AG08396 (cell line): Measurements from ENCODE around the gene P2RY14.

Experiments used
- DNase-seq: peaks from one replicate; pipeline ENCODE4 v3.0.0; 2012; ENCODE audit warnings: low spot score, mixed read lengths

P2RY14 gene

DNA sequence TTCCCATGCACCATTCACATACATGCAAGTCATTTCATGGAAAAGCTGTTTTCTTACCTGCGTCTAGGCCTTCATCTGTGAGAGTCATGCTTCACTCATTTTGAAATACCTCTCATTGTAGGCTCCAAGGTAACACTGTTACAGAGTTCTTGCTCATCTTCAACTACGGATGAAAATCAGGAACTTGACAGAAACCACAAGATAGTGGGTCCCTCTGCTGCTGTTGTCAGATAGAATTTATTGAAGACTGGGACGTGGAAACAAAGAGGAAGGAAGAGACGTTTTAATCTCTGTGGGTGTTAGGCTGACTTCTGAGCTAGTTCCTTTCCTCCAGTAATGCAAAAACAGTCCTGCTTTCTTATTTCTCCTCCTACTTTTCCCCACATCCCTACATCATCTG, at the start of gene P2RY14:
P2RY14 (minus strand) TSS at position 313 of the 400 bp plus-strand sequence. CDS start 64,226 bp downstream, outside the sequence.
- DNase-seq, result no peak

DNA sequence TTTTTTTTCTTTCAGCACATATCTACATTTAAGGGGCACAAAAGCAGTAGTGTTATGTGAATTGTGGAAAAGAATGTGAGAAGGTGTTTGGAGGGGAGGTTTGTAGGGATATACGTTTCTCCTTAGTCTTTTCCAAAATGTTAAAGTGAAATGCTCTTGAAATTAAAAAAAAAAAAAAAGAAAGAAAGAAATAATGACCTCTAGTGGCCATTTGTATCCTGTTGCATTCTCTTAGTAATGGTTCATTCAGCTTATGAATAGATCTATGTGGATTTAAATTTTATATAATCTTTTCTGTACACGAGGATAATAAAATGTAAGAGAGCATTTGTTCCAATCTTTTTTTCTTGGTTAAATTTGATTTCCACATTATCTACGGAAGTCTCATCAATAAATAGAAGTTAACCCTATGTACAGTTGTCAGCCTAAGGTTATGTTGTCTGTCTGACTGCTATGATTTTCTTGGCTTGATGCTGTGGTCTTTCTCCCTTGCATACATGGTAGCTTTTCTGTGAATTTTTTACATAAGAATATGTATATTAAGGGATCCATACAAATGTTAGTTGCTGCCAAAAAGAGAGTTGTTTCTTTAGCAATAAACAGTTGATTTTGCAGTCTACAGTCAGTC, 49.3 kb upstream of the P2RY14 start:
- no peak for DNase-seq

DNA sequence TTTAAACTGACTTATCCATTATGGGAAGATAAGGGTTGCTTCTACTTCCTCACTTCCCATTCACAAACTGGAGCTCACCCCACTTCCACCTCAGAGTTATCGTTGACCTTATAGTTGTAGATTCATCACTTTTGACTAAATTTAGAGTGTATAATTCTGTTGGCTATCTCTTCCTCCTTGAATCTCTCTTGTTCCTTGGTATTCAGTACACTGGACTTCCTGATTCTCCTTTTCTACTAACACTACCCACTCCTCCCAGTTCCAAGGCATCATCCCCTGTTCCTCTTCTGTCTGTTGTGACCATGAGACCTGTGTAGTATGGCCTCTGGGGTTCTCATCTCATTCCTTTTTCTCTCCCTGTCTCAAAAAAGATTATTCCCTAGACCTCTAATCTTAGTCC, 44.2 kb upstream of the P2RY14 start:
- DNase-seq, result no peak

DNA sequence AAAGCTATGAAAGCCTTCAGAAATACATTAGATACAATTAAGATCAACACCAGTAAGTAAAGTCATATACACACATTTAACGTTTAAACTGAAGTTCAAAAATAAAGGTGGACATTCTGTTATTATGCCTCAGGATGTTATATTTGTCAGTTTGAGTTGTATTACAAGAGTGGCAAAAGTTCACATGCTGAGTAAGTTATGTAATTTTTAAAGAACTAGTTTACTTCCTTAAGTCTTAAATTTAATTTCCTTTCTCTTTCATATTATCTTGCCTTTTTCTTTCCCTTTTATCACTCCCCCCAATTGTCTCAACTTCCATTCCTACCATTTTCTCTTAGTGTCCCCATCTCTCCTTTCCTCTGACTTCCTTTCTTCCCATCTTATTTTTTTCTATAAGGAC, 43.2 kb upstream of the P2RY14 start:
- no peak for DNase-seq

DNA sequence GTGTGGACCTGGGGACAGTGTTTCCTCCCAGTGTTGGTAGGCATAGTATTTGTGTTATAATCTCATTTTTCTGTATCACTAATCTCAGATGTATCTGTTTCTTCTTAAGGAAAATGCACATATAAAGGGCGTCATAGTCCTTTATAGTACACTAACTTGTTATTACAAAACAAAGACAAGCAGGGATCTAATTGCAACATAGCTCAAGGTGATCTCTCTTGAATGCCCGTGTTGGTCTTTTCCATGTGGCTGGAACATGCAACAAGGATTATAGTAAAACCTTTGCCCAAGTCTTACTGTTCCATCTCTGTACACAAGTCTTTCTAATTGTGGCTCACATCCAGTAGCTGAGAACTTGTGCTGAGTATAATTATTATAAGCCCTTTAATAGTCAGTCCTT, 41.8 kb upstream of the P2RY14 start:
- no peak for DNase-seq

DNA sequence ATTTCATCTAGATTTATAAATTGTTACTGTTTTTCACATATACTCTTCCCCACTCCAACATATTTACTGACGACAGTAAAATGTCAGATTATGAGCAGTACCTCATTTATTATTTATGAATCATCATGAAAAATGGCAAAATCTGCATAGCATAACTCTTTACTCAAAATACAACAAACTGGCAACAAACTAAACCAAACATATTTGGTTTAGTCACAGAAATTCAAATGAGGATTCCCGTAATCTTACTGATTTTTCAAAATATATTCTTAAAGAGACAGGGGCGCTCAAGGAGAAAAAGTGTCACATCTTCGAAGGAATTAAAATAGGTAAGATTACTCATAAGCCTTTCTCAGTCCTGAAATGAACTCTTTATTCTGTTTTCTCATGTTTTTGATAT, 41.3 kb upstream of the P2RY14 start:
- DNase-seq, result no peak

DNA sequence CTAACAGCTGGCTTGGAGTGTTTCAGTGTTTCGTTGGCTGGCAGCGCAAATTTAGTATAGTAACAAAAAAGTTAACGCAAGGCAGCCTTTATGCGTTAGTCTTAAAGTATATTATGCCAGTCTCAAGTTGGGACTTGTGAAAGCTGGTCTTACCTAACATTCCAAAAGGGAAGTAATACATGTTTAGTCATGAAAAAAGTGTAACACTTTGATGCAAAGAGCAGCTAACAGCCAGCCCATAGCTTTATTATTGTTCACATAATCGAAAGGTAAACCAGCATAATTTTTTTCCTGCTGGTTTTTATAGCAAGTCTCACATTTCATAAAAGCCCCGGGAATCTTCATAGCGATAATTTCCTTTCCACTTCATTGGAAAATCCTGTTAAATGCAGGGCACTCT, 40.6 kb upstream of the P2RY14 start:
- no peak for DNase-seq

DNA sequence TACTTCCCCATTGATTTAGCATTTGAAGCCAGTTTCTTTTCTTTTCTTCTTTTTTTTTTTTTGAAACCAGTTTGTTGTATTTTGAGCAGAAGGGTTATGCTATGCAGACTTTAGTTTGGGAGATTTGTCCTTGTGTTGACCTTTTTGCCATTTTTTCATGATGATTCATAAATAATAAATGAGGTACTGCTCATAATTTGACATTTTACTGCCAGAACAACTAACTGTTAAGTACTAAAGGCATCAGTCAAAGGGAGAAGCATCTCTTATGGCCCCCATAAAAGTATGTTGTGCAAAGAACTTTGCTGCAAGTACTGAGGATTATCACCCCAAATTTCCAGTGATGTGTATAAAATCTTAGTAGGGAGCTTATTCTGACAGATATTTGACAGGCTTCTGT, 40.0 kb upstream of the P2RY14 start:
- DNase-seq, result no peak

DNA sequence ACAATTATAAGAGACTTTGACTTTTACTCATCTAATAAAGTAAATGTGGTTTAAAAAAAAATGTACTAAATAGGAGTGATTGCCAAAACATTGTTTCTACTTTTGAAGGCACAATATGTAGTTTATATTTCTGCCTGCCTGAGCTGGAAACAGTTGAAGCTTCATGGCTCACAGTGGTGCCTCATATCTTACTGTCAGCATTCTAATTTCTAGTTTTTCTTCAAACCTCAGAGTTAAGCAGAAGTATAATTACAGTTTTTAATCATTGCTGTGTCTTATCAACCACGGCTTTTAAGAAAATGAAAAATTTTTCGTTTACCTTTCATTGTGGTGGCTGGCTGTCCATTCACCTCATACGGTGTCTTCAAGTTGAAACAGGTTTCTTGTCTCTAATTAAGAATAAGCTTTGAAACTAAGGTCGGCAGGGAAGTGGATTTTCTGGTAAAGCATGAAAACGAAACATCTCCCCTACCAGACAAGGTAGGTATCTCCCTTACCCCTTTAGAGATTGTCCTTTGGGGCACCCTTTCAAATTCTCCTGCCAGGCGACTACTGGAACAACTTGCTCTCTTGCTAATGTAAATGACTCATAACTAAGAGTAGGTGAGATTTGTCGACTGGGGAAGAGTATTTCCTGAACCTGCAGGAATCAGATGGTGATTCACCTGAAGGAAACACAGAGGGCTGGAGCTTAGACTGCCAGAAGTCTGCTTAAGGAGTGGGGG, 38.1 kb upstream of the P2RY14 start, which contains the start of gene GPR87:
GPR87 (minus strand) TSS at position 554 of the 725 bp plus-strand sequence. CDS start 16,720 bp downstream, outside the sequence.
- DNase-seq, result no peak

DNA sequence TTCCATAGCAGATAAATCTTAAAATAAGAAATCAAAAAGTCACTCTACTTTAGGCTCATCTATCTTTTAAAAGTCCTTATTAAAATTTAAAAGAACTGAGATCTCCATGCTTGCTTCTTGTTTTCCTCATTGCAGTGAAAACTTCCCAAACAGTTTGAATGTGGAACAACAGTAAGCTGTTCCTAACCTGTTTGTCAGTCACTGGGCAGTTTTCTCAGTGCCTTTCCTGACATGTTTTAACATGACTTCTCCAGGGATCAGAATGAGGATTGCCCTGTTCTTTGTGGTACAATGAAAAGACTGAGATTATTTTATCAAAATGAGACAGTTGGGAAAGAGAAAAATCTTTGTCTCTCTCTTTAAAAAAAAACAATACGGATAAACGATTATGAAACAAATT, 37.5 kb upstream of the P2RY14 start:
- no peak for DNase-seq

DNA sequence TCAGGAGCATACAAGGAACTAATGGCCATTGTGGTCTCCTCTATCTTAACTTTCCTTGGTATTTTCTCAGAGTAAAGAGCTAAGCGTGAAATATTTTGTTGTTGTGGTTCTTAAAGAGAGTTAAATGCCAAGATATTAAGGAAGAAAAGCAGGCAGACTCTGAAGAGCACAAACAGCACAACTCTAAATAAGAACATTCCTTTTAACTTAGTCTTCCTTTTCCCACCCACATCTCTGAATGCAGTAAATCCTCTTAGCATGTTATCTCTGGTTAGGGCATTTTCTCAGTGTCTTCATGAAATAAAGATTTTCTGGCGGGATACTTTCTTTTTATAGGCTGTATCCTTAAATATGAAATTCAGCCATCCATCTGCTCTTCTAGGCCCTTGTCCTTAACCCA, 36.8 kb upstream of the P2RY14 start:
- DNase-seq, result no peak

DNA sequence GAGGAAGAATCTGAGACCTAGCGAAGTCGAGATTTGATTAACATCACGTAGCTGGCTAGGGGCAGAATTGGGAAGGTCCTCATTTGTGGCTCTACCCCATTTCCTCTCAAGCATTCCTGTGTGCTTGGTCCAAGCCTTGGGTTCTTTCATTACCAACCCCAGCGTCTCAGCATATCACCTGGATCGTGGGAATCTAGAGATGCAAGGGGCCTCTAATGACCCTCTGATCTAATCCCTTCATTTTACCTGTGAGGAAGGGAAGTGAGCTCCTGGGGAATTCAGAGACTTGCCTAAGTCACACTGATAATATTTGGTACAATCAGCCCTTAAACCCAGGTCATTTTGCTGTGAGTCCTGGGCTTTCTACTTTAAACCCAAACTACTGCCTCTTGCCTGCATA, 36.3 kb upstream of the P2RY14 start:
- DNase-seq, result no peak

DNA sequence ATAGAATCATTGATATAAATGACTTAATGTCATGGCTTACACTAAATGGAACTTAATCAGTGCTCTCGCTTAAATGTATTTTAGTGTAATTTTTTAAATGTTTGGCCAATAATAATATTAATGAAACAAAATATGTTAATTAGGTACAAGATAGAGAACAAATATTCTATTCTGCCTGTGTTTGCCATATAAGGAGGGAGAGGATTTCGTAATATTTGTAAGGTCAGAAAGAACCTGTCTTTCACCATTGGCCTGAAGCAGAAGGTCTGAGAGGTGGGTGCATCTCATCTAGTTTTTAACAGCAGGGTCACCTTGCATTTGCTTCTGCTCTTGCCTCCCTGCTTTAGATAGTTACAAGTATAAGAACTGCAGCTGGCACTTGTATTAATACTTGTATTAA, 35.8 kb upstream of the P2RY14 start:
- no peak for DNase-seq

DNA sequence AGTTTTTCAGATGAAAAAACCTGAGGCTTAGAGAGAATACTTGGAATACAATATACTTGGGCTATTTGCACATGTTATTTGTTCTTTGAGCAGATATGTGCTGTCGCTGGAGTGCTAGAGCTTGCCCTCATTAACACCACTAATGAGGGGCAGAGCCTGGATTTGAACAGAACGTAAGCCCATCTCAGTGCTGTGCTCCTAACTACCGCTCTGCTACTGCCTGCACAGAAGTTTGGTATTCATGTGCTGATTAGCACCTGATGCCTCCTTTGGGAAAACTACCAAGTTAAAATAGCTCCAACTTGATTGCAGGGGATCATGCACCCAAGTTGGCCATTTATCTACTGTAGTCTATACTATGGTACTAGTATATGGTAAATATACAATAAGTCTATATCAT, 34.6 kb upstream of the P2RY14 start:
- no peak for DNase-seq

DNA sequence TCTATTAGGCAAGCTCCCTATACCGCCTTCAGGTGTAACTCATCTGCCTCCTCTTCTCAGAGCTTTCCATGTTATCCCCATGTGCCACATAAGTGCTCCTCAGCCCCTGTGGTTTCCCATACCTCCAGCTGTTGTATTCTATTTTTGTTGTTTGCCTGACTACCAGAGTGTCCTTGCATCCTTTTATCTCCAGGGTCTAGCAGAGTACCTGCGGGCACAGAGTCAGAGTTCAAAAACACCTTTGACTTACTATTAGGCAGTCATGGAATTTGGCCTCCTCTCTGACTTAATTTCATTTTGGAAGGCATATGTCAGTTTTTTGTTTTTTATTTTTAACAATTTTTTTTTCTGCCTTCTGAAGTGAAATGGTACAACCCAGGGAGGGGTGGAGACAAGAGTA, 31.2 kb upstream of the P2RY14 start:
- no peak for DNase-seq

DNA sequence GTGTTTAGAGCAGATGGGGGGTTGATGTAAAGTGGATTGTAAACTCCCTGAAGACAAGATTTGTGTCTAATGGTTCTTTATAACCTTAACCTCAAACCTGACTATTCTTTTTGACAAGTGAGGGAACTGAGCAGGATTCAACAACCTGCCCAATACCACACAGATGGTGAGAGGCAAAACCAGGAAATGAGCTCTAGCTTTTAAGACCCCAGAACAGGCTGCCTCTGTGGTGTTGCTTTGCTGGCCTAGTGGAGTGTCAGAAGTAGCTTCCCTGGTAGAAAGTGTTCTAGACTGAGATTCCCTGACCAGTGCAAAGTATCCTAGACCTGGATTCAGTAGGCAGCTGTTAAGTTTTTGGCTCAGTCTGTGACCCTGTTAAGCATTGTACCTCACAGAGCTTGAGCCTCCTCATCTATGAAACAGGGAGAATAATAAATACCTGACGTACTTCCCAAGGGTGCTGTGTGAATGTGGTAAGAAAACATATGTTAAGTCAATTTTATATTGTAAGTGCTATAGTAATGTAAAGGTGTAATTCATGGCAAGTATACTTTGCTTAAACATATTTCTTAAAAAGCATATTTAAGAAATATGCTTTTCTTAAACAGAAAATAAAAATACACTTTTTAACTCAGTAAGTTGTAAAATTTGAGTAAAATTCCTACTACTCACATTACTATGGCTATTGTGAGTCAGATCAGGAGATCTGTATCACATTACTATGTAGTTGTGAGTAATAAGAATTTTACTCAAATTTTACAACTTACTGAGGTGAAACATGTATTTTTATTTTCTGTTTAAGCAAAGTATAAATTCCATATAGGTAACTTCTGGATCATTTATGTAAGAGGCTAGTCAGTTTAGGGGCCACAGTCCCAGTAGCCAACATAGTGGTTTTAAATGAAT, 29.5 kb upstream of the P2RY14 start:
- DNase-seq, result no peak

DNA sequence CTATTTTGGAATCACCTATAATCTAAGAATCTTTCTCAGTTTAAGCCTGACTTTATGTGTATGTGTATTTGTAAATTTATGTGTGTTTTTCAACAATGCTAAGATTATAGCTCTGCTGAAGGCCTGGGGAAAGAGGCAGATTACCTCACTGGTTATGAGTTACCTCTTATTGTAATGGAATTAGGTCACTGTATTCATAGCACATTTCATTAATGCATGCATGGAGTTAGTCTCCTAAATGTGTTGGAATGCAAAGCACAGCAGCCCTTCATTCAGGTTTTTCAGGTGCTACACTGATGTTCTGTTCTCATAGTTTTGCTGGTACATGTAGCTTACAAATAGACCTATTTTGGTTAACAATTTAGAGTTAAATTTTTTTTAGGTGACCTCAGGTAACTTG, 28.8 kb upstream of the P2RY14 start:
- no peak for DNase-seq

DNA sequence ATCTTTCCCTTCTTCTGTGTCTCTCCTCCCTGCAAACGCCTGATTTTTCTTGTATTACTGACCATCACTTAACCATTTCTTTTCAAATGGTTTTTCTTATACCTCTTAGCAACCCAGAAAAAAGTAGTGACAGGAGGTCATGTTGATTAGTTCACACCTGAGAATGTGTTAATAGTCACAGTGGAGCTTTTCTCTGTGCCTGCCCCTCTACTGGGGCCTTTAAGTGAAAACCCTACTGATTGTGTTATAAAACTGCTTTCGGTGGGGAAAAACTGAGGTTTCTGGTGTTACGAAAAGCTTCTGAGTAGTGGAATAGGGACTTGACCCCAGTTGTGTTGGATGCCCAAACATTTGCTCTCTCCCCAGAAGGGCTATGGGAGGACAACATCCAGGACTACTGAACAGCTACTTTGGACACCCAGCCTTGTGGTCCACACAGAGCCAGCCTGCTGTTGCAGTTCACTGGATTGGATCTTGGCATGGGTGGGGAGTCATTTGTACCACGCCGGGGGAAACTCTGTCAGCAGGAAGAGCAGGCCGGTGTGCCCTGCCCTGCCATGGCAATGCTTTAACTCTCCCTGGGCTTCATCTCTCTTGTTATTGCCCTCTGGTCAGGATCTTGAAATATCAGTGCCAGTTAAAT, 27.9 kb upstream of the P2RY14 start:
- no peak for DNase-seq

DNA sequence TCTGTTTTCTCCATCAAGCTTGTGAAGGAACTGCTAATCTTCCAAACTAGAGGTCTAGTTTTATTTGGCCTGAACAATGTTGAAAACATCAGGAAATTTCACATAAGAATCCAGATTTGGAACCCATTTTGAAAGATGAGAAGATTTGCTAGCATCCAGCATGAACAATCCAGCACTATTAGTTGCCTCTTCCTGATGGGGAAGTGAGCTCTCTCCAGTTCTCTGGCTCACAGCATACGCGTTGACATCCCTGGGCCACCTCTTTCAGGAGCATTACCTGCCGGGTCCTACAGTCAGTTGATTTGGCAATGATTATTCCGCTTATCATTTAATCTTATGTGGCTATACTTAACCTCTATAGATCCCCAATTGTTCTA, 27.4 kb upstream of the P2RY14 start:
- DNase-seq, result no peak

DNA sequence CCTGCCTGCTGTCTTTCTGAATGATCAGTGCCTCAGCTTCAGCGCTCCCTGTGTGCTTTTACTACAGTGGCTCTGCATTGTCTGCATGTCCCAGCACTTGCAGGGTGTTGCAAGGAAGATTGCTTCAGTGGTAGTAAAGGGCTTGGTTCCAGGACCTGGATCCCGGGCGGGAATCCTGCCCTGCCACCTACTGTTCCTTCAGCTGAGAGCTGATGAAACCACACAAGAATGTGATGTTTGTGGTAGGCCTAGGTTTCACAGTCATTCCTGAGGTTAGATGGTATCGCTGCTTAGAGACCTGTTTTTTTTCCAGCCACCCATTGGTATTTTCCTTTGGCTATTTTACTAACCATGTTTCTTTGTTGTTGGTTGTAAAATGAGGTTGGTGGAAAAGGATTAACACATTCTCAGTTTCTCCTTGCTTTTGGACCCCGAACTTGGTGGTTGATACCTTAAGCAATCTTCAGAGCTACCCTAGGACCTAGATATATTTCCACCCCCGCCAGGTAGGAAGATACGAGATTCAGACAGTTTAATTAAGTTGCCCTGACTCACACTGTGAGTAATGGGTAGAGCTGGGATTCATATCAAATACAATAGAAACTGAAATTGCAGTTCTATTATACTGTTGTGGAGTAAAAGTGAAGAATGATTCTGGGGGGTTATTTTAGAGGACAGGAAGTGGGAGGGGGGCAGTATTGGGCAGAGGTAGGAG, 26.9 kb upstream of the P2RY14 start:
- peak; percentile 84 for DNase-seq

DNA sequence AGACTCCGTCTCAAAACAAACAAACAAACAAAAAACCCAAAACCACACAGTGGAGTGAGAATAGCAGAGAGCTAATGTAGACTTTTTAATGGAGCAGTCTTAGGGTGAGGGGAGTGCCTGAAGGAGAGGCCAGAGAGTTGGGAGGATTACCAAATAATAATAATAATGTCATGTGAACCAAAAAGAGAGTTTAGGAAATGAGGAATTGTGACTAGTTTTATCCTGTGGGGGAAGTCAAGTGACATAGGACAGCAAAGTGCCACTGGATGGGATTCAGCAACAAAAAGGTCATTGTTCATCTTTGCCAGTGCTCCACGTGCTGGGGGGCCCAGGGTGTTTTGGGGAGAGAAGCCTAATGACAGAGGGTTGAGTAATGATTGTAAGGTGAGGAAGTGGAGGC, 25.4 kb upstream of the P2RY14 start:
- no peak for DNase-seq

DNA sequence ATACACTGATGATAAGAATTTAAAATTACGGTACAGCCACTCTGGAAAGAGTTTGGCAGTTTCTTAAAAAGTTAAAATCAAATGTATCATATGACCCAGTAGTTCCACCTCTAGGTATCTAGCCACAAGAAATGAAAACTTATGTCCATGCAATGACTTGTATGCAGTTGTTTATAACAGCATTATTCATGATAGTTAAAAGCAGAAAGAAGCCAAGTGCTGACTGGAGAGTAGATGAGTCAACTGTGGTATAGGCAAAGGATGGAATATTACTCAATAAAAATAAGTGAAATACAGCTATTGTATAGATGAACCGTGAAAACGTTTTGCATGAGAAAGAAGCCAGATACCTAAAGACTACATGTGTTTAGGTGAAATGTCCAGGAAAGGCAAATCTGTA, 23.4 kb upstream of the P2RY14 start:
- DNase-seq, result peak; percentile 22
